GM12875 (cell line): ENCODE measurements around the gene MGMT.

Experiments
- H3K4me3 ChIP-seq: one replicate; pipeline ENCODE4 v1.5.1; 2011; ENCODE audit warnings: low read depth, low read length, control low read depth
- TF ChIP-seq, protein P1 (sequence below): IDR thresholded peaks from 2 replicates; pipeline ENCODE4 v1.5.1; 2011; ENCODE audit warnings: low read depth, mild to moderate bottlenecking, control low read depth, inconsistent platforms, low read length, moderate library complexity, borderline replicate concordance; ENCODE audit not compliant: insufficient read depth

Gene MGMT

DNA sequence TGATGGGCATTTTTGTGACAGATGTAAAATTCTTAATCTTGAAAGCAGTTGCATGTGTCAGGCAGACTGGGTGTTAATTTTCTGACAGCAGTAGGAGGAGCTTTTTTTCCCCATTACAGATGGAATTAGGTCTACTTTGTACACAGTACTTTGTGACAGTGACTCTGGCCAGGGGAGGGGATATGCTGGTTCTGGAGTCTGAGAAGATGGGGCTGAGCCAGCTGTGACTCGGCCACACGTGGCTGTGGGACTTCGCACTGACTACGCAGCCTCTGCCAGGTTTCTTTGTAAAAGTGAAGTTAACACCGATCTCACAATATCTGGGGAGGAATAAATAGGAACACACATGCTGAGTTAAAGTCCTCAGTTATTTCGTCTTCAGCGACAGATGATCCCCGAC lies 95.4 kb downstream of the MGMT start:
- no peak overlapping the region for H3K4me3 ChIP-seq
- TF ChIP-seq, protein P1, sequence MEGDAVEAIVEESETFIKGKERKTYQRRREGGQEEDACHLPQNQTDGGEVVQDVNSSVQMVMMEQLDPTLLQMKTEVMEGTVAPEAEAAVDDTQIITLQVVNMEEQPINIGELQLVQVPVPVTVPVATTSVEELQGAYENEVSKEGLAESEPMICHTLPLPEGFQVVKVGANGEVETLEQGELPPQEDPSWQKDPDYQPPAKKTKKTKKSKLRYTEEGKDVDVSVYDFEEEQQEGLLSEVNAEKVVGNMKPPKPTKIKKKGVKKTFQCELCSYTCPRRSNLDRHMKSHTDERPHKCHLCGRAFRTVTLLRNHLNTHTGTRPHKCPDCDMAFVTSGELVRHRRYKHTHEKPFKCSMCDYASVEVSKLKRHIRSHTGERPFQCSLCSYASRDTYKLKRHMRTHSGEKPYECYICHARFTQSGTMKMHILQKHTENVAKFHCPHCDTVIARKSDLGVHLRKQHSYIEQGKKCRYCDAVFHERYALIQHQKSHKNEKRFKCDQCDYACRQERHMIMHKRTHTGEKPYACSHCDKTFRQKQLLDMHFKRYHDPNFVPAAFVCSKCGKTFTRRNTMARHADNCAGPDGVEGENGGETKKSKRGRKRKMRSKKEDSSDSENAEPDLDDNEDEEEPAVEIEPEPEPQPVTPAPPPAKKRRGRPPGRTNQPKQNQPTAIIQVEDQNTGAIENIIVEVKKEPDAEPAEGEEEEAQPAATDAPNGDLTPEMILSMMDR, result no peak

DNA sequence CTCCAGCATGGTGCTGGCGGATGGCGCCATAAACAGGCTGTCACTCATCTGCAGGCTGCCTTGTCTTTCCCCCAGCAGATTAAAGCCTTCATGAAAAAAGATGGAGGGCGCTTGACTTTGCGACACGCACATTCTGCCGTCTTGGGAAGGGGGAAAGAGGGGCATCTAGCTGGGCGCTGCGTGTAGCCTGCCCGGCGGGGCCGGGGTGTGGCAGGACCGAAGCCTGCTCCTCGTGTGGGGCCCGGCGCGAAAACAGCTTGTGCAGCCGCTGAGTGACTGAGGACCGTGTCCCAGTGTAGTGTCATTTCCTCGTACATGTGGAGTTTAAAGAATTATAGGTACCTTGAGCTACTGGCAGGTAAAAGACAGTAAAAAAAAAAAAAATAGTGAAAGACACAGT lies 97.9 kb downstream of the MGMT start:
- no peak overlapping the region for H3K4me3 ChIP-seq
- TF ChIP-seq, protein P1, result no peak

DNA sequence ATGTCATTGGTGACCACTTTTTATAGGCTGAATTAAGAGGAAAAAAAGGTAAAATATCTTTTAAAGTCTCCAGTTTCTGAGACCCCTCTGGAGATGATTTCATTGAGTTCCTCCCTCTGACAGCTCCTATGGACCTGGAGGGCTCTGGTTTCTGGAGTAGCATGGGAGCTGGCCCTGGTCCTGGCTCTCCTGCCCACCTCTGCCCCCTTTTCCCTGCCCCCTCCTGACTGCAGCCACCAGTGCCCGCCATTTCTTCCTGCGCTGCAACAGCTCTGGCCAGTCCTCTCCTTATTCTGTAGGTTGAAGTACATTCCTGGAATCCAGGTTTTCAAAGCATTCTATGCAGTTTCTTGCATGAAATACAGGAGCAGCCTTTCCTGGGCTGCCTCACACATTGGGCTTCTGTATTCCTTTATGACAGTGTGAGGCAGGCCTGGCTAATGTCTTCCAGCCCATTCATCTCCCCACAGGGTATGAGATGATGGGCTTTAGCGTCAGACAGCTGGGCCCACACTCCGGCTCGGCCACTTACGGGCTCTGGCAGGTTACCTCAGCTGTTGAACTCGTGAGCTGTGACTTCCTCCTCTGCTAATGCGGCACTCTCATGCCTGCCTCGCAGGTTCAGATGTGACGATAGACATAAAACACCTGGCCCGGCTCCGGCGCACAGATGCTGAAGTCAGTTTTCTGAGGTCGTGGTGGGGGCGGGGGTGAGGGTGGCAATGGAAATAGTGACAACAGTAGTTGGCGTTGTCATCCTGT lies 101.7 kb downstream of the MGMT start:
- H3K4me3 ChIP-seq, result no peak overlapping the region
- TF ChIP-seq, protein P1, result no peak

DNA sequence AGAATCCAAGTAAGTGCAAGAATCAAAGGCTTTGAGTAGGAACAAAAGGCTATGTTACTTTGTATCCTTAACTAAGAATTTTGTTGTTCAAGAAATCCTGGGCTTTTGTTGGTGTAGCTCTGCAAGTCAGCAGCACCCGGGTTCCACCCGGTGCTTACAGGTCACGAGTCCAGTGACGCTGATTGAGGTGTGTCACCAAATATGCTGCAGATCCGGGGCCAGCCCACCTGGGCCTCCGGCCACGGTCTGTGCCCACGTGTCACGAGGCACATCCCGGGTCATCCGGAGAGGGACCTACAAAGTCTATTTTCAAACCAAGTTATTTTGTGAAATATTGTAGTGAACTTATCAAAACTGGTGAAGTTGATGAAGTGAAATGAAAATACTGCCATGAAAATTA lies 103.1 kb downstream of the MGMT start:
- H3K4me3 ChIP-seq, result no peak overlapping the region
- TF ChIP-seq, protein P1, result no peak

DNA sequence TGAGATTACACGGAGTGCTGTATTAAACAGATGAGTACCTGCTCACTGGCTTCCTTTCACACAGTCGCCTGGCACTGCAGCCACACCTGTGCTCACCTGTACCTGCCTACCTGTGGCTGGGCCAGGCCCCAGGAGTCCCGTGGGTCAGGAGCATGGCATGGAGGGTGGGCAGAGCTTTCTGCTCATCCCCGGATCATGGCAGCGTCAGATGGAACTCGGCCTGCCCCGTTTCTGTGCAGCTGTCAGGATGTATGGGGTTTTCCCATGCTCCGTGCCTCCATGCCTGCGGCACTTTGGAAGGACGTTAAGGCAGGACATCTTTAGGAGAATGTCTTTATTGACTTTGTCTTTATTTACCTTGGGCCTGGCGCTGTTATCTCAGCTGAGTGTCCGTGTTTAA lies 112.2 kb downstream of the MGMT start:
- no peak overlapping the region for H3K4me3 ChIP-seq
- TF ChIP-seq, protein P1, result no peak

DNA sequence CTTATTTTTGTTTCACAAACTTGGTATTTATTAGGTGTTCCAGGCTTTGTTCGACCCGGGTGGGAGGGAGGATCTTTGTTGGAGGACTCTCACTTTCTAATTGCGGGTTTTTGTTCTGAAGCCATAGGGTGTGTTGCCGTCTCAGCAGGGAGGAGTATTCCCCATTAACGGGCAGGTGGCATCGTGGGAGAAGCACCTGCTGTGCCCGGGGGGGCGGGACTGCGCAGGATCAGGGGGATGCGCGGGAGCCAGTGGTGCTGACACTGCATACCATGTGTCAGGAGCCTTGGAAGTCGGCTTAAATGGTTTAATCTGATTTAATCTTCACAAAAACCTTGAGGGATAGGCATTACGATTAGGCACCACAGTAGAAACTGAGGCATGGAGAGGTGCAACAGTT lies 113.0 kb downstream of the MGMT start:
- TF ChIP-seq, protein P1, result no peak
- H3K4me3 ChIP-seq, result no peak overlapping the region

DNA sequence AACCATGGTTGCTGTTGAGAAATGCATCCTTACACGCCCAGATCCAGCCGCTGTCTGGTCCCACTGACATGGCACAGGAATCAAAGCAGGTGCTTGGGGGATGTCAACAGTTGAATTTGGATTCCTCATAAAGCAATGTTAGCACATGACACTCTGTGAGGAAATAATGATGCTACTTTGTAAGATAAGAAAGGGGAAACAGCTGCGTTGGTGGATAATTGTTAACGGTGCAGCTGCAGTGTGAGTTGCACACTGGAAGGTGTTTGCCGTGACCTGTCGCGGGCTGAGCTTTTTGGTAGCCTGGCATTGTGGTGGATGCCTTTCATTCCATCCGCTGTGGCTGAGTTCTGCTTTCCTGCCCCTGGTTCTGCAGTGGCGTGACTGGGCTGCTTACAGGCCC lies 113.9 kb downstream of the MGMT start:
- TF ChIP-seq, protein P1, result no peak
- H3K4me3 ChIP-seq, result no peak overlapping the region
